OCI-LY1 (cell line): Measurements from ENCODE around the gene INPP5A.

Source experiments
- EZH2 ChIP-seq: fragments of 200-600 bp; sonication (generic), shearing (Covaris generic); IDR thresholded peaks from 2 replicates; pipeline ENCODE4 v1.8.0; 2017; ENCODE audit warnings: borderline replicate concordance, mixed run types, mild to moderate bottlenecking, antibody characterized with exemption, low read length, moderate library complexity, mixed read lengths
- TF ChIP-seq, protein P1 (sequence below): fragments of 200-600 bp; sonication (generic), shearing (Covaris generic); IDR thresholded peaks from 2 replicates; pipeline ENCODE4 v1.5.1; 2017; ENCODE audit warnings: mild to moderate bottlenecking, antibody characterized with exemption, low read length, moderate library complexity, mixed read lengths

DNA sequence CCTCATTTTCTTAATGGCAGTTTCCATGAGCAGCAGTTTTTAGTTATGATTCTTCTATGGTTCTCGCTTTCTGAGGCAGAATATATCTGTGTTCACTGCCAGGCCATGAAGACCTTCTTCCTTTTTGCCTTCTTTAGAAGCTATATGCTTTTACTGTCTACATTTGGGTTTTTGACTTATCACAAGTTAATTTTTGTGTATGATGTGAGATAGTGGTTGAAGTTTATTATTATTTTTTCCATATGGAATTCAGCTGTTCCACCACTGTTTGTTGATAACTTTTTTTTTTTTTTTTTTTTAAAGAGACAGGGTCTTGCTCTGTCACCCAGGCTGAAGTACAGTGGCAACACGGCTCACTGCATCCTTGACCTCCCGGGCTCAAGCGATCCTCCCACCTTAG lies 44.5 kb downstream of the INPP5A start:
- TF ChIP-seq, protein P1, sequence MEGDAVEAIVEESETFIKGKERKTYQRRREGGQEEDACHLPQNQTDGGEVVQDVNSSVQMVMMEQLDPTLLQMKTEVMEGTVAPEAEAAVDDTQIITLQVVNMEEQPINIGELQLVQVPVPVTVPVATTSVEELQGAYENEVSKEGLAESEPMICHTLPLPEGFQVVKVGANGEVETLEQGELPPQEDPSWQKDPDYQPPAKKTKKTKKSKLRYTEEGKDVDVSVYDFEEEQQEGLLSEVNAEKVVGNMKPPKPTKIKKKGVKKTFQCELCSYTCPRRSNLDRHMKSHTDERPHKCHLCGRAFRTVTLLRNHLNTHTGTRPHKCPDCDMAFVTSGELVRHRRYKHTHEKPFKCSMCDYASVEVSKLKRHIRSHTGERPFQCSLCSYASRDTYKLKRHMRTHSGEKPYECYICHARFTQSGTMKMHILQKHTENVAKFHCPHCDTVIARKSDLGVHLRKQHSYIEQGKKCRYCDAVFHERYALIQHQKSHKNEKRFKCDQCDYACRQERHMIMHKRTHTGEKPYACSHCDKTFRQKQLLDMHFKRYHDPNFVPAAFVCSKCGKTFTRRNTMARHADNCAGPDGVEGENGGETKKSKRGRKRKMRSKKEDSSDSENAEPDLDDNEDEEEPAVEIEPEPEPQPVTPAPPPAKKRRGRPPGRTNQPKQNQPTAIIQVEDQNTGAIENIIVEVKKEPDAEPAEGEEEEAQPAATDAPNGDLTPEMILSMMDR: no peak
- TF ChIP-seq EZH2: no peak
